Loucy (cell line): ENCODE measurements around the gene IQCE.

Experiments
- H2AFZ ChIP-seq: fragments of 200-600 bp; sonication (generic); 2 replicates; pipeline ENCODE4 v1.6.0; 2016; ENCODE audit warnings: antibody characterized with exemption, mild to moderate bottlenecking, low read length, moderate library complexity
- H3F3A ChIP-seq: fragments of 200-600 bp; 2 replicates; pipeline ENCODE4 v1.6.0; 2016; ENCODE audit warnings: antibody characterized with exemption, low read depth, mild to moderate bottlenecking
- H3K27me3 ChIP-seq: fragments of 200-600 bp; sonication (generic); 2 replicates; pipeline ENCODE4 v1.6.1; 2014; ENCODE audit warnings: low read length, mild to moderate bottlenecking; ENCODE audit not compliant: insufficient read depth, poor library complexity, severe bottlenecking
- H3K36me3 ChIP-seq: fragments of 200-600 bp; sonication (generic); 2 replicates; pipeline ENCODE4 v1.6.1; 2016; ENCODE audit warnings: low read length; ENCODE audit not compliant: insufficient read depth
- H3K4me1 ChIP-seq: fragments of 200-600 bp; sonication (generic); 2 replicates; pipeline ENCODE4 v1.5.1; 2014; ENCODE audit warnings: low read length, mild to moderate bottlenecking; ENCODE audit not compliant: insufficient read depth, poor library complexity, severe bottlenecking
- H3K4me2 ChIP-seq: fragments of 200-600 bp; sonication (generic); 2 replicates; pipeline ENCODE4 v1.6.0; 2014; ENCODE audit warnings: antibody characterized with exemption, low read length, low read depth, mild to moderate bottlenecking; ENCODE audit not compliant: poor library complexity, severe bottlenecking
- H3K4me3 ChIP-seq: fragments of 200-600 bp; sonication (generic); 2 replicates; pipeline ENCODE4 v1.5.1; 2014; ENCODE audit warnings: low read length, mild to moderate bottlenecking, mixed read lengths; ENCODE audit not compliant: poor library complexity, severe bottlenecking
- H3K79me2 ChIP-seq: fragments of 200-600 bp; sonication (generic); 2 replicates; pipeline ENCODE4 v1.6.1; 2014; ENCODE audit warnings: low read length; ENCODE audit not compliant: insufficient read depth
- H3K9ac ChIP-seq: fragments of 200-600 bp; sonication (generic); 2 replicates; pipeline ENCODE4 v1.6.0; 2014; ENCODE audit warnings: mild to moderate bottlenecking, low read depth, low read length, moderate library complexity; ENCODE audit not compliant: poor library complexity, severe bottlenecking
- H3K9me2 ChIP-seq: fragments of 200-600 bp; sonication (generic); replicated peaks from 2 replicates; pipeline ENCODE4 v1.6.1; 2016; ENCODE audit warnings: low read depth, low read length, mixed read lengths
- H3K9me3 ChIP-seq: fragments of 200-600 bp; sonication (generic); 2 replicates; pipeline ENCODE4 v1.6.1; 2014; ENCODE audit warnings: mild to moderate bottlenecking, antibody characterized with exemption, low read length, low read depth; ENCODE audit not compliant: insufficient read depth
- H4K20me1 ChIP-seq: fragments of 200-600 bp; sonication (generic); 2 replicates; pipeline ENCODE4 v1.6.0; 2014; ENCODE audit warnings: antibody characterized with exemption, low read length, mild to moderate bottlenecking; ENCODE audit not compliant: insufficient read depth, poor library complexity, severe bottlenecking
- CTCF ChIP-seq: fragments of 200-600 bp; sonication (generic); conservative IDR thresholded peaks from 2 replicates; pipeline ENCODE4 v1.5.1; 2014; ENCODE audit warnings: mild to moderate bottlenecking, antibody characterized with exemption, low read length
- EZH2phosphoT487 ChIP-seq: fragments of 200-600 bp; IDR thresholded peaks from 2 replicates; pipeline ENCODE4 v1.6.1; 2018; ENCODE audit warnings: antibody characterized with exemption, mild to moderate bottlenecking, moderate library complexity, borderline replicate concordance

IQCE gene

DNA sequence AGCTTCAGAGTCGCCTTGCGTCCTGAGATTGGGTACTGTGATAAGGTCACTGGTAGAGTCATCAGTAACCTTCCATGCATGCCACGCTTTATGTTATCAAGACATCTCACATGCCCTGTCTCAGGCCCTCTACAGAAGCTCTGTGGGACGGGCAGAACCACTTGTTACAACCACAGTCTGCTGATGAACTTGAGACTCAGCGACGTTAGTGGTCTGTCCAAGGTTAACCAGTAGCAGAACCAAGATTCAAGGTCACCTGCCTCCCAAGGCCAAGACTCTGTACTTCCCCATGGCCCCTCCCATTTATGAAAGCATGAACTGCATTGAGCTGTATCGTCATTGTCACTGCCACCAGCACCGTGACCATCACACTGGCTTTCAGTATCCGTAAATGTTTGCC lies 15.0 kb downstream of the IQCE start:
- H3K36me3 ChIP-seq, result no peaks in the 10 kb centered on the region
- no peaks in the 10 kb centered on the region for H3F3A ChIP-seq
- H3K9me2 ChIP-seq, result no peaks in the 10 kb centered on the region
- no peaks in the 10 kb centered on the region for H3K79me2 ChIP-seq
- H4K20me1 ChIP-seq, result no peaks in the 10 kb centered on the region
- no peak overlapping the region for H3K9ac ChIP-seq
- no peak overlapping the region for H3K4me3 ChIP-seq
- H3K4me1 ChIP-seq, result peaks cover 2% of the 10 kb centered on the region
- H3K9me3 ChIP-seq, result no peaks in the 10 kb centered on the region
- no peaks in the 10 kb centered on the region for H3K27me3 ChIP-seq
- TF ChIP-seq CTCF, result no peak
- no peak for TF ChIP-seq EZH2phosphoT487
- no peak overlapping the region for H2AFZ ChIP-seq
- H3K4me2 ChIP-seq, result no peak overlapping the region

DNA sequence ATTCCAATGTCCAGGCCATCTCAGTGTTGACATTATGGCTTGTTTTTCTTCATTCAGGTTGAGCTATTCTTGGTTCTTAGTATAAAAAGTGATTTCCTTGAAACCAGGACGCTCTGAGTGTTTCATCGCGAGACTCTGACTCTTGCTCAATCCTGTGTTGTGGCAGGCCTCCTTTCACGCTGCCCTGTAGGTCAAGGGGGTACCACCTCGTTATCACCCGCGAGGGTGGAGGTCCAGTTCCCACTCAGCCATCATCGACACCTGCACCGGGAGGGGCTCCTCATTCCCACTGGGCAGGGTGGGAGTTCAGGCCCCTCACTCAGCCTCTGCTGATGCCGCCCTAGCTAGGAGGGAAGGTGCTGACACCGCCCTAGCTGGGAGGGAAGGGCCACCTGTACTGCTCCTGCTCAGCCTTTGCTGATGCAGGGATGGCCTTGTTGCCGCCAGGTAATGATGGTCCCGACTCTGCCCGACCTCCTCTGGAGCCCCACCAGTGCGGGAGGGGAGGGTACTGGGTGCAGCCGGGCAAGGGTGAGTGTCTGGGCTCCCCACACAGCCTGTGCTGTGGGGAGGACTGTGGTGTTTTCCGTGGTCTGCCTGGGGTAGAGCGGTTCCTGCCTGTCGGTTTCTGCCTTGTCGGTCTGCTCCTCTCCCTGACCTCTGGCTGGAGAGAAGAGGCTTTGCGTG lies 16.4 kb downstream of the IQCE start:
- Histone ChIP-seq H3K9ac (no peak overlapping the region), H3K36me3 (no peaks in the 10 kb centered on the region), H3K9me3 (no peaks in the 10 kb centered on the region), H3K4me1 (peaks cover 2% of the 10 kb centered on the region), H3K9me2 (no peaks in the 10 kb centered on the region), H3K4me2 (no peak overlapping the region), H3K79me2 (no peaks in the 10 kb centered on the region), H2AFZ (no peak overlapping the region), H4K20me1 (no peaks in the 10 kb centered on the region), H3K4me3 (no peak overlapping the region), H3K27me3 (no peaks in the 10 kb centered on the region), H3F3A (no peaks in the 10 kb centered on the region)
- TF ChIP-seq EZH2phosphoT487, result no peak
- TF ChIP-seq CTCF, result no peak

DNA sequence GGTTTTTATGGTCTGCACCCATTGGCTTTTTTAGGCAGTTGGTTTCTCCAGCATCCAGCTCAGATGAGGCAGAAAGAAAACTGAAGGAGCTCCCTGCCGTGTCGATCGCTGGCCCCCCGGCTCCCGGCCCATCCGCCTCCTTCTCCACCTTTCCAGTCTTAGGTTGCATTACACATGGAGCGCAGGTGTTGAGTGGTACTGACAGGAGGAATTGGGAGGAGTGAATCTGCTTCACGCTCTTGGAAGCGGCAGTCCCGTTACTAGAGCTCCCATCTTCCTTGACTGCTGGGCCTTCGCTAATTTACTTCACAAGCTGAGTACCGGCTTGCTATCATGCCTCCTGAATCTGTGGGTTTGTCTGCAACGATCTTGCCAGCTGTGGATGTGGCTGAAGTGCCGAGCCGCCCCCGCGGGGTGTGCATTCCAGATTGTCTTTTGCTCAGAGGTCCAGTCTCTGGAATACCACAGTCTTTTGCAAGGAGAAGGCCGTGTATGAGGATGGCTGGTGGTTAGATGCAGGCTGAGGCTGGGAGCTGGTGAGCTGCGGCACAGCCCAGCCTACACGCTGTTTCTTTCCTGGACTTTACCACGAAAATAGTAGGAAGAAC lies 17.1 kb downstream of the IQCE start:
- no peak overlapping the region for H3K9ac ChIP-seq
- peaks cover 2% of the 10 kb centered on the region for H3K4me1 ChIP-seq
- no peaks in the 10 kb centered on the region for H3K9me3 ChIP-seq
- no peak overlapping the region for H3K4me2 ChIP-seq
- H3K36me3 ChIP-seq, result no peaks in the 10 kb centered on the region
- TF ChIP-seq EZH2phosphoT487 (no peak), CTCF (no peak)
- no peaks in the 10 kb centered on the region for H3K9me2 ChIP-seq
- H3K79me2 ChIP-seq, result no peaks in the 10 kb centered on the region
- H4K20me1 ChIP-seq, result no peaks in the 10 kb centered on the region
- no peak overlapping the region for H2AFZ ChIP-seq
- H3F3A ChIP-seq, result no peaks in the 10 kb centered on the region
- no peaks in the 10 kb centered on the region for H3K27me3 ChIP-seq
- H3K4me3 ChIP-seq, result no peak overlapping the region
